Epithelial cell of proximal tubule (primary cell): ENCODE measurements around the gene NUMB. TPM values are rescaled to one million over a fixed set of nuclear protein-coding genes. Genes with fewer than 3 reads are reported as not detected.

Experiments
- DNase-seq: peaks from one replicate; pipeline ENCODE4 v3.0.0-alpha.2; 2011; ENCODE audit warnings: low read depth
- H3K4me3 ChIP-seq: 2 replicates; pipeline ENCODE4 v1.5.1; 2011; ENCODE audit warnings: low read depth, mild to moderate bottlenecking, low read length
- CTCF ChIP-seq: conservative IDR thresholded peaks from 2 replicates; pipeline ENCODE4 v1.5.1; 2012; ENCODE audit warnings: low read depth, mild to moderate bottlenecking, low read length
- total RNA-seq: library from RNA; depleted of rRNA; stranded (reverse); fragments of >200 nt; gene quantifications from 2 replicates; pipeline ENCODE4 v1.2.3, GENCODE V29; 2015

The NUMB gene
- total RNA-seq, 1 donor from 2014 or later: 23.1 TPM

- H3K4me3 ChIP-seq: no peak overlapping the region
- no peak for DNase-seq
- TF ChIP-seq CTCF: no peak
These were observed 16.6 kb upstream of the NUMB start for GRCh38 chr14:73474952-73475351.

- peak; percentile 71 for TF ChIP-seq CTCF
- DNase-seq: no peak
- H3K4me3 ChIP-seq: no peak overlapping the region
These were observed 14.1 kb upstream of the NUMB start for GRCh38 chr14:73472185-73473114.

- H3K4me3 ChIP-seq: no peak overlapping the region
- no peak for DNase-seq
- no peak for TF ChIP-seq CTCF
These were observed 13.3 kb upstream of the NUMB start for GRCh38 chr14:73471582-73472184.

GRCh38 chr14:73468828-73469375 is 10.6 kb upstream of the NUMB start:
- no peak for DNase-seq
- no peak for TF ChIP-seq CTCF
- no peak overlapping the region for H3K4me3 ChIP-seq

- H3K4me3 ChIP-seq: no peak overlapping the region
- DNase-seq: no peak
- no peak for TF ChIP-seq CTCF
These were observed 9.5 kb upstream of the NUMB start for GRCh38 chr14:73467800-73468199.

- no peak for DNase-seq
- TF ChIP-seq CTCF: no peak
- no peak overlapping the region for H3K4me3 ChIP-seq
These were observed 9.0 kb upstream of the NUMB start for GRCh38 chr14:73467377-73467776.
